ENCODE measurements around the gene SMIM14.
"Not testable (repeated sequence)": the region's sequence is repeated elsewhere in the genome, so short reads cannot be mapped to it uniquely, and the experiment has no call there.

SMIM14 gene

GRCh38 chr4:39662683-39663082 lies 24.0 kb upstream of the SMIM14 start:
- TF ChIP-seq POU2F2 (IDR thresholded peaks at IDR 0.05; ENCODE audit: low read depth, low read length) (no peak), TAF1 (IDR thresholded peaks at IDR 0.05; ENCODE audit: low read depth, low read length) (no peak)
- FAIRE-seq (no peak), DNase-seq (ENCODE audit: insufficient read length, low spot score) (no peak)

- no peak for FAIRE-seq
- no peak for TF ChIP-seq PAX5 (IDR thresholded peaks at IDR 0.05; ENCODE audit: insufficient read depth, low read length, severe bottlenecking)
- no peak for TF ChIP-seq POLR2A (IDR thresholded peaks at IDR 0.05; ENCODE audit: low read depth, low read length)
- TF ChIP-seq SPI1 (IDR thresholded peaks at IDR 0.05; ENCODE audit: low read depth, low read length) = no peak
- TF ChIP-seq POU2F2 (IDR thresholded peaks at IDR 0.05; ENCODE audit: low read depth, low read length) = no peak
- no peak for TF ChIP-seq POLR2AphosphoS5 (IDR thresholded peaks at IDR 0.05; ENCODE audit: low read depth, low read length)
- TF ChIP-seq TAF1 (IDR thresholded peaks at IDR 0.05; ENCODE audit: low read depth, low read length) = no peak
- DNase-seq (ENCODE audit: insufficient read length, low spot score) = no peak
These were observed 22.1 kb upstream of the SMIM14 start for GRCh38 chr4:39660757-39661156.

- no peak for FAIRE-seq
- TF ChIP-seq PAX5 (IDR thresholded peaks at IDR 0.05; ENCODE audit: insufficient read depth, low read length, severe bottlenecking) (no peak), POLR2A (IDR thresholded peaks at IDR 0.05; ENCODE audit: low read depth, low read length) (no peak), SPI1 (IDR thresholded peaks at IDR 0.05; ENCODE audit: low read depth, low read length) (no peak), POU2F2 (IDR thresholded peaks at IDR 0.05; ENCODE audit: low read depth, low read length) (no peak), POLR2AphosphoS5 (IDR thresholded peaks at IDR 0.05; ENCODE audit: low read depth, low read length) (no peak), TAF1 (IDR thresholded peaks at IDR 0.05; ENCODE audit: low read depth, low read length) (no peak)
These were observed 21.4 kb upstream of the SMIM14 start for GRCh38 chr4:39660045-39660444.

GRCh38 chr4:39658756-39659155 lies 20.1 kb upstream of the SMIM14 start:
- TF ChIP-seq SPI1 (IDR thresholded peaks at IDR 0.05; ENCODE audit: low read depth, low read length) (no peak), PAX5 (IDR thresholded peaks at IDR 0.05; ENCODE audit: insufficient read depth, low read length, severe bottlenecking) (no peak), POU2F2 (IDR thresholded peaks at IDR 0.05; ENCODE audit: low read depth, low read length) (no peak), POLR2A (IDR thresholded peaks at IDR 0.05; ENCODE audit: low read depth, low read length) (no peak), TAF1 (IDR thresholded peaks at IDR 0.05; ENCODE audit: low read depth, low read length) (no peak), POLR2AphosphoS5 (IDR thresholded peaks at IDR 0.05; ENCODE audit: low read depth, low read length) (no peak)
- FAIRE-seq = no peak

More at GRCh38 chr4:39660045-39660444, 21.4 kb upstream of the SMIM14 start:
- no peak for DNase-seq (ENCODE audit: insufficient read length, low spot score)

GRCh38 chr4:39657465-39657864 lies 18.8 kb upstream of the SMIM14 start:
- DNase-seq (ENCODE audit: insufficient read length, low spot score) (no peak), FAIRE-seq (peak; percentile 54)
- TF ChIP-seq SPI1 (IDR thresholded peaks at IDR 0.05; ENCODE audit: low read depth, low read length) (peak; percentile 92), POU2F2 (IDR thresholded peaks at IDR 0.05; ENCODE audit: low read depth, low read length) (no peak), POLR2AphosphoS5 (IDR thresholded peaks at IDR 0.05; ENCODE audit: low read depth, low read length) (no peak), PAX5 (IDR thresholded peaks at IDR 0.05; ENCODE audit: insufficient read depth, low read length, severe bottlenecking) (no peak), POLR2A (IDR thresholded peaks at IDR 0.05; ENCODE audit: low read depth, low read length) (no peak)

More at GRCh38 chr4:39658756-39659155, 20.1 kb upstream of the SMIM14 start:
- no peak for DNase-seq (ENCODE audit: insufficient read length, low spot score)

- FAIRE-seq; DNase-seq (ENCODE audit: insufficient read length, low spot score): not testable (repeated sequence)
These were observed 18.0 kb upstream of the SMIM14 start for GRCh38 chr4:39656638-39657037.

GRCh38 chr4:39655876-39656275 lies 17.2 kb upstream of the SMIM14 start:
- TF ChIP-seq POLR2AphosphoS5 (IDR thresholded peaks at IDR 0.05; ENCODE audit: low read depth, low read length) (no peak), TAF1 (IDR thresholded peaks at IDR 0.05; ENCODE audit: low read depth, low read length) (no peak), SPI1 (IDR thresholded peaks at IDR 0.05; ENCODE audit: low read depth, low read length) (no peak), POLR2A (IDR thresholded peaks at IDR 0.05; ENCODE audit: low read depth, low read length) (no peak), PAX5 (IDR thresholded peaks at IDR 0.05; ENCODE audit: insufficient read depth, low read length, severe bottlenecking) (no peak), POU2F2 (IDR thresholded peaks at IDR 0.05; ENCODE audit: low read depth, low read length) (no peak)
- no peak for DNase-seq (ENCODE audit: insufficient read length, low spot score)
- FAIRE-seq = peak; percentile 62

- FAIRE-seq (no peak), DNase-seq (ENCODE audit: insufficient read length, low spot score) (no peak)
- no peak for TF ChIP-seq SPI1 (IDR thresholded peaks at IDR 0.05; ENCODE audit: low read depth, low read length)
These were observed 16.5 kb upstream of the SMIM14 start for GRCh38 chr4:39655211-39655610.

GRCh38 chr4:39651586-39651985 lies 12.9 kb upstream of the SMIM14 start:
- FAIRE-seq; DNase-seq (ENCODE audit: insufficient read length, low spot score): not testable (repeated sequence)

GRCh38 chr4:39649639-39650265 lies 11.1 kb upstream of the SMIM14 start:
- TF ChIP-seq SPI1 (IDR thresholded peaks at IDR 0.05; ENCODE audit: low read depth, low read length) = no peak
- TF ChIP-seq TAF1 (IDR thresholded peaks at IDR 0.05; ENCODE audit: low read depth, low read length) = no peak
- TF ChIP-seq POLR2AphosphoS5 (IDR thresholded peaks at IDR 0.05; ENCODE audit: low read depth, low read length) = no peak
- no peak for TF ChIP-seq POU2F2 (IDR thresholded peaks at IDR 0.05; ENCODE audit: low read depth, low read length)
- TF ChIP-seq PAX5 (IDR thresholded peaks at IDR 0.05; ENCODE audit: insufficient read depth, low read length, severe bottlenecking) = no peak
- no peak for TF ChIP-seq POLR2A (IDR thresholded peaks at IDR 0.05; ENCODE audit: low read depth, low read length)
- no peak for DNase-seq (ENCODE audit: insufficient read length, low spot score)
- FAIRE-seq = no peak
